Endothelial cell of umbilical vein (primary cell): ENCODE data around the gene HEXA. TPM values are rescaled to one million over a fixed set of nuclear protein-coding genes. Genes with fewer than 3 reads are reported as not detected.

Experiments
- BruUV-seq: library from RNA; stranded (reverse); fragments of 400-500 nt; replicated peaks from 2 replicates; lab custom pipeline; 2021; lab: Mats Ljungman, UMichigan
- CTCF ChIA-PET: fragments of 300-600, 350-600 bp; sonication (Branson Sonifier 250); formaldehyde crosslinking; loops from one replicate; lab custom pipeline; 2021; ENCODE audit warnings: antibody characterized with exemption, inconsistent platforms; lab: Charles Lee
- POLR2A ChIA-PET: fragments of 300-600, 350-600 bp; sonication (Branson Sonifier 250); formaldehyde crosslinking; loops from one replicate; lab custom pipeline; 2021; ENCODE audit warnings: antibody characterized with exemption, inconsistent platforms; lab: Charles Lee
- DNase-seq: peaks from one replicate; pipeline ENCODE4 v3.0.0-alpha.2; 2011; ENCODE audit warnings: low read depth, low spot score
- FAIRE-seq: peaks from 2 replicates; lab custom pipeline; 2011; peaks lifted over from hg19 to GRCh38; lab: Jason Lieb, UNC
- H2AFZ ChIP-seq: 2 replicates; pipeline ENCODE4 v1.6.0; 2012; ENCODE audit warnings: low read depth, low read length, control low read depth, inconsistent platforms
- H3K27ac ChIP-seq: 2 replicates; pipeline ENCODE4 v1.5.1; 2011; ENCODE audit warnings: low read depth, mild to moderate bottlenecking, control low read depth, low read length, moderate library complexity; ENCODE audit not compliant: insufficient read depth
- H3K27me3 ChIP-seq, 2 experiments: 2 replicates each; pipeline versions ENCODE4 v1.6.0 to v1.6.1; 2011; ENCODE audit warnings: low read length in 2 of 2, mixed read lengths in 1 of 2; ENCODE audit not compliant: control insufficient read depth in 2 of 2, insufficient read depth in 2 of 2
- H3K36me3 ChIP-seq, 2 experiments: 2 replicates in 1 of 2; 3 replicates in 1 of 2; pipeline ENCODE4 v1.5.1; 2011; ENCODE audit warnings: low read length in 2 of 2, mild to moderate bottlenecking in 1 of 2, moderate library complexity in 1 of 2; ENCODE audit not compliant: control insufficient read depth in 2 of 2, insufficient read depth in 2 of 2; ENCODE audit errors: extremely low read depth in 1 of 2
- H3K4me1 ChIP-seq: 3 replicates; pipeline ENCODE4 v1.5.1; 2011; ENCODE audit warnings: mild to moderate bottlenecking, low read length; ENCODE audit not compliant: control insufficient read depth, insufficient read depth; ENCODE audit errors: extremely low read depth
- H3K4me2 ChIP-seq: 2 replicates; pipeline ENCODE4 v1.6.1; 2011; ENCODE audit warnings: low read length, control low read depth, mixed read lengths; ENCODE audit not compliant: insufficient read depth
- H3K4me3 ChIP-seq, 3 experiments: fragments of 200-600 bp in 1 of 3; sonication (generic), shearing (Covaris generic) in 1 of 3; replicated peaks in 1 of 3; 2 replicates each; pipeline ENCODE4 v1.5.1; 2011 to 2016; ENCODE audit warnings: control low read depth in 3 of 3, low read length in 3 of 3, mild to moderate bottlenecking in 2 of 3, inconsistent platforms in 1 of 3, low read depth in 1 of 3, moderate library complexity in 1 of 3; ENCODE audit not compliant: insufficient read depth in 1 of 3
- H3K79me2 ChIP-seq: 2 replicates; pipeline ENCODE4 v1.6.0; 2012; ENCODE audit warnings: low read length, inconsistent platforms; ENCODE audit not compliant: control insufficient read depth, insufficient read depth
- H3K9ac ChIP-seq: replicated peaks from 2 replicates; pipeline ENCODE3; 2011; ENCODE audit warnings: low read length, control low read depth; ENCODE audit not compliant: insufficient read depth; ENCODE audit errors: extremely low read depth
- H3K9me1 ChIP-seq: replicated peaks from 3 replicates; pipeline ENCODE4 v1.6.0; 2011; ENCODE audit warnings: mild to moderate bottlenecking, low read length; ENCODE audit not compliant: control insufficient read depth, insufficient read depth; ENCODE audit errors: extremely low read depth
- H3K9me3 ChIP-seq: replicated peaks from 2 replicates; pipeline ENCODE4 v1.5.1; 2012; ENCODE audit warnings: low read length, inconsistent platforms; ENCODE audit not compliant: control insufficient read depth, insufficient read depth
- H4K20me1 ChIP-seq: replicated peaks from 2 replicates; pipeline ENCODE3; 2011; ENCODE audit warnings: mild to moderate bottlenecking, low read length; ENCODE audit not compliant: control insufficient read depth, insufficient read depth; ENCODE audit errors: extremely low read depth
- EZH2 ChIP-seq: IDR thresholded peaks from 2 replicates; pipeline ENCODE4 v1.6.1; 2012; ENCODE audit warnings: borderline replicate concordance, low read depth, mild to moderate bottlenecking, moderate library complexity, low read length, inconsistent platforms; ENCODE audit not compliant: severe bottlenecking
- FOS ChIP-seq: IDR thresholded peaks from 2 replicates; pipeline ENCODE4 v1.6.1; 2011; ENCODE audit warnings: mild to moderate bottlenecking, low read length, moderate library complexity, borderline replicate concordance; ENCODE audit not compliant: insufficient read depth
- GATA2 ChIP-seq: IDR thresholded peaks from 2 replicates; pipeline ENCODE4 v1.7.0; 2011; ENCODE audit warnings: low read depth, mild to moderate bottlenecking, moderate library complexity, mixed read lengths, low read length; ENCODE audit not compliant: insufficient read length, insufficient read depth
- JUN ChIP-seq: IDR thresholded peaks from 2 replicates; pipeline ENCODE4 v1.6.1; 2011; ENCODE audit warnings: borderline replicate concordance, low read depth; ENCODE audit not compliant: insufficient read length, insufficient read depth
- MYC ChIP-seq: IDR thresholded peaks from one replicate; pipeline ENCODE4 v1.6.1; 2011; ENCODE audit warnings: mild to moderate bottlenecking, low read depth, low read length
- POLR2A ChIP-seq: IDR thresholded peaks from 2 replicates; pipeline ENCODE4 v1.6.1; 2012; ENCODE audit warnings: low read depth, mild to moderate bottlenecking, control low read depth, low read length
- POLR2AphosphoS5 ChIP-seq: IDR thresholded peaks from 2 replicates; pipeline ENCODE4 v1.6.1; 2012; ENCODE audit warnings: low read depth, mild to moderate bottlenecking, control low read depth, low read length, moderate library complexity; ENCODE audit not compliant: insufficient read depth
- dilution Hi-C: fragments of 300-500 bp; cut with MboI; formaldehyde crosslinking; loops from one replicate; pipeline ENCODE4 v1.15.0; 2019; ENCODE audit warnings: low sequenced_read_pairs; ENCODE audit not compliant: extremely low pct_ligation_motif_present
- intact Hi-C: fragments of 100-400 bp; cut with micrococcal nuclease; formaldehyde crosslinking; loops from one replicate; pipeline ENCODE4 v1.10.0; 2022
- polyA plus RNA-seq, 4 experiments: library from polyadenylated mRNA; depleted of rRNA in 3 of 4; stranded (reverse) in 3 of 4; unstranded in 1 of 4; fragments of >200 nt; gene quantifications; 2 replicates each; pipeline versions ENCODE4 v1.2.1 to v1.2.3, GENCODE V29; 2011 to 2012; ENCODE audit warnings: missing spikeins in 1 of 4
- total RNA-seq: library from RNA; stranded (reverse); gene quantifications from 2 replicates; pipeline ENCODE4 v1.2.3, GENCODE V29; 2021
- TF ChIP-seq, protein P1 (sequence below): IDR thresholded peaks from 2 replicates; pipeline ENCODE4 v1.6.1; 2011; ENCODE audit not compliant: insufficient read depth, insufficient read length
- TF ChIP-seq, protein P2 (sequence below), 2 donors: IDR thresholded peaks; 1 replicate in 1 of 2; 2 replicates in 1 of 2; pipeline ENCODE4 v1.5.1; 2011; ENCODE audit warnings: low read length in 2 of 2, mild to moderate bottlenecking in 2 of 2, moderate library complexity in 2 of 2, control low read depth in 1 of 2, inconsistent platforms in 1 of 2, low read depth in 1 of 2; ENCODE audit not compliant: insufficient read depth in 1 of 2; ENCODE audit errors: extremely low read depth in 1 of 2

Gene HEXA
- total and polyA plus RNA-seq, 2 donors (not counting 3 experiments of a cell fraction or from before 2014, with no cell fraction given) = 108 to 212 TPM

DNA sequence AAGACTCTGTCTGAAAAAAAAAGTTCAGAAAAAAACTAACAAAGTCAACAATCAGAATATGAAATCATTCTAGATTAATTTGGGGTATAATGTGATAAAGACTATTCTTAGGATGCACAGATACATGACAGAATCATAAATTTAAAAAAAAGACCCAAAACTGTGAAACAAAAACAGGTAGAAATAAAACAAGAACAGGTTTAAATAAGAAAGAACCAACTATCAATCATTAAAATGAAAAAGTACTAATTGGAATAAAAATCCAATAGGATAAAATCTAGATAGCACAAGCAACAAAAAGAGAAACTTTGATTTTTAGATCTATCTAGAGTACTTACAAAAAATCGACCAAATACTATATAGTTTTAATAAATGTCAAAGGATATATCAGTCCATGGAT lies 35.7 kb upstream of the HEXA start:
- DNase-seq (no peak), FAIRE-seq (no peak)
- H3K4me3 ChIP-seq = no peak overlapping the region
- H3K27me3 ChIP-seq = peaks cover 0 to 12% of the 10 kb centered on the region in 2 experiments
- dilution Hi-C loops (no loop called here), intact Hi-C loops (no loop called here)
- H3K36me3 ChIP-seq = no peaks in the 10 kb centered on the region
- H4K20me1 ChIP-seq = no peaks in the 10 kb centered on the region
- no TSS peak for BruUV-seq
- no peak overlapping the region for H3K9ac ChIP-seq
- no peak overlapping the region for H3K27ac ChIP-seq
- ChIA-PET POLR2A (no interaction called here), CTCF (no interaction called here)
- H3K9me3 ChIP-seq = no peaks in the 10 kb centered on the region
- TF ChIP-seq MYC (no peak), GATA2 (no peak), EZH2 (no peak), JUN (no peak), FOS (no peak), POLR2AphosphoS5 (no peak), POLR2A (no peak)
- TF ChIP-seq, protein P1, sequence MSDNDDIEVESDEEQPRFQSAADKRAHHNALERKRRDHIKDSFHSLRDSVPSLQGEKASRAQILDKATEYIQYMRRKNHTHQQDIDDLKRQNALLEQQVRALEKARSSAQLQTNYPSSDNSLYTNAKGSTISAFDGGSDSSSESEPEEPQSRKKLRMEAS = no peak
- TF ChIP-seq, protein P2, sequence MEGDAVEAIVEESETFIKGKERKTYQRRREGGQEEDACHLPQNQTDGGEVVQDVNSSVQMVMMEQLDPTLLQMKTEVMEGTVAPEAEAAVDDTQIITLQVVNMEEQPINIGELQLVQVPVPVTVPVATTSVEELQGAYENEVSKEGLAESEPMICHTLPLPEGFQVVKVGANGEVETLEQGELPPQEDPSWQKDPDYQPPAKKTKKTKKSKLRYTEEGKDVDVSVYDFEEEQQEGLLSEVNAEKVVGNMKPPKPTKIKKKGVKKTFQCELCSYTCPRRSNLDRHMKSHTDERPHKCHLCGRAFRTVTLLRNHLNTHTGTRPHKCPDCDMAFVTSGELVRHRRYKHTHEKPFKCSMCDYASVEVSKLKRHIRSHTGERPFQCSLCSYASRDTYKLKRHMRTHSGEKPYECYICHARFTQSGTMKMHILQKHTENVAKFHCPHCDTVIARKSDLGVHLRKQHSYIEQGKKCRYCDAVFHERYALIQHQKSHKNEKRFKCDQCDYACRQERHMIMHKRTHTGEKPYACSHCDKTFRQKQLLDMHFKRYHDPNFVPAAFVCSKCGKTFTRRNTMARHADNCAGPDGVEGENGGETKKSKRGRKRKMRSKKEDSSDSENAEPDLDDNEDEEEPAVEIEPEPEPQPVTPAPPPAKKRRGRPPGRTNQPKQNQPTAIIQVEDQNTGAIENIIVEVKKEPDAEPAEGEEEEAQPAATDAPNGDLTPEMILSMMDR (IDR thresholded peaks at IDR 0.05; ENCODE audit: extremely low read depth in 1 of 2, insufficient read depth in 1 of 2, low read depth in 1 of 2, low read length in 2 of 2) = no peak
- H3K9me1 ChIP-seq = no peaks in the 10 kb centered on the region
- H2AFZ ChIP-seq = no peak overlapping the region
- H3K4me2 ChIP-seq = no peak overlapping the region
- H3K79me2 ChIP-seq = no peaks in the 10 kb centered on the region
- H3K4me1 ChIP-seq = no peaks in the 10 kb centered on the region
